Measurements from ENCODE around the gene RGS2.

Gene RGS2

DNA sequence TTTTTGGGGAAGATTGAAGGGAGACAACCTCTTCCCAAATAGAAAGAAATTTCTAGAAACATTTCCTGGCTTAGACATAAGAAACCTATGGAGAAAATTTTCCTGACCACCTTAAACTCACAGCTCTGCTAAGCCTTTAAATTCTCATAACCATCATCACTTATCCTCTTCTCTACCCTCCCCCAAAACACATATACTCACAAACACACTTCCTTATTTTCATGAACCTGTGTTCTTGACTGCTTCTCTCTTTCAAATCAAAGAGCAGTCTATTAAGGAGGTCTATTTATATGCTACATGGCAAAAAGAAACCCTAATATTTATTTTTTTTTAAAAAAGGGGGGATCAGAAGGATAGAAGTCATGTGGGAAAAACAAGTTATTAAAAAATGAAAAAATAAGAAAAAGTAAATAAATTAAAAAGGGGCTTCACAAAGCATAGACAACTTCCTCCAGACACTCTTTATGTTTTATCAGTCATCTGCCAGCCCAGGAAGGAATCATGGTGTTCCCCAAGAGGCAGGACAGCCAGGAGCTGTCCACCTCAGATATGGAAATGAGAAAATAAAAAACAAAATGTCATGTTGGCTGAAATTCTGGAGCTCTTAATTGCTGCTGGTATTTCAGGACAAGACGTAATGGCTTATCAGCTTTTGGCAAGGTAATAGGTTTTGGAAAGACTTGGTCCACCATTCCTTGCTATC, 12.8 kb upstream of the RGS2 start:
- no peak for DNase-seq (ENCODE audit: low read depth)

DNA sequence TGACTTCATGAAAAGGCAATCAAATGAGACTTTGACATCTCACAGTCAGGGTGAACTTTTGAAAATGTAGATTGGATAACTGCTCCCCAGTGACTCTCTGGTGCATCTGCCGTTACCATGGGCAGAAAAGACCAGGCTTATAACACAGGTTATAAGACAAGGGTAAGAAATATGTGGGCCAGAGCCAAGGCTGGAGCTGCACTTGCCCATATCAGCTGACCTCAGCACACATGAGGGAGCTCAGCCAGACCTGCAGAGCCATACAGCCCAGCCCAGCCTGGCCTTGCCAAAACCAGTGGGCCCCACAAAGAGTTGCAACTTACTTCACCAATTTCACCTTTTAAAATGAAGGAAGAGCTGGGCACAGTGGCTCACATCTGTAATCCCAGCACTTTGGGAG, 11.7 kb upstream of the RGS2 start:
- DNase-seq (ENCODE audit: low read depth): no peak

DNA sequence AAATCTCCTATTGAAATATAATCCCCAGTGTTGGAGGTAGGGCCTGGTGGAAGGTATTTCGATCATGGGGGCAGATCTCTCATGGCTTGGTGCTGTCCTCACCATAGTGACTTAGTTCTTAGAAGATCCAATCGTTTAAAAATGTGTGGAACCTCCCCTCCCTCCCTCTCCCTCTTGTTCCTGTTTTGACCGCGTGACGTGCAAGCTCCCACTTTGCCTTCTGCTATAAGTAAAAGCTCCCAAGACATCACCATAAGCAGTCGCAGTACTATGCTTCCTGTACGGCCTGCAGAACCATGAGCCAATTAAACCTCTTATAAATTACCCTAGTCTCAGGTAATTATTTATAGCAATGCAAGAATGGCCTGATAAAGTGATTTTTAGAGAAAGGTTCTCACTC, 10.9 kb upstream of the RGS2 start:
- DNase-seq (ENCODE audit: low read depth): no peak

DNA sequence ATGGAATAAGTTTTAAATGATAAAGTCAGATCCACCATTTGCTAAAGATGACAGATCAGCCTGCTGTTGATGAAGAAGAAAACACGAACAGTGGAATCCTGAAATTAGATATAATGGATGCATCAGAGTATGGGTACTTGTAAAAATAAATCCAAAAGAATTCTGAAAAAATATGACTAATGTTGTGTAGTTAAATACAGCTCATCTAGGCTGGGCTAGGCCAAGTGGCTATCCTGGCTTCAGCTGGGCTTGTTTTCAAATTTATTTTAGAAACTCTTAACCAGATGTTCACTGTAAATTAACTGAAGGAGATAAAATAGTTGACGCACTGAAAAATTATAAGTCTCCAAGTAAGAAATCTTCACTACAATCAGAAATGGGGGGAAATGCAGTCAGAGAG, 7.4 kb upstream of the RGS2 start:
- peak; percentile 39 for DNase-seq (ENCODE audit: low read depth)

DNA sequence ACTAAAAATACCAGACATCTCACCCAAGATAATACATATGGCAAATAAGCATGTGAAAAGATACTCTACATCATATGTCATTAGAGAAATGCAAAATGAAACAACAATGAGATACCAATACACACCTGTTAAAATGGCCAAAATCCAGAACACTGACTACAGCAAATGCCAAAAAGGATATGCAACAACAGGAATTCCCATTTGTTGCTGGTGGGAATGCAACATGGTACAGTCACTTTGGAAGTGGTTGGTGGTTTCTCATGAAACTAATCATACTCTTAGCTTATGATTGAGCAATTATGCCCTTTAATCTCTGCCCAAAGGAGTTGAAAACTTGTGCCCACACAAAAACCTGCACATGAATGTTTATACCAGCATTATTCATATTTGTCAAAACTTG, 6.4 kb upstream of the RGS2 start:
- DNase-seq (ENCODE audit: low read depth): no peak

DNA sequence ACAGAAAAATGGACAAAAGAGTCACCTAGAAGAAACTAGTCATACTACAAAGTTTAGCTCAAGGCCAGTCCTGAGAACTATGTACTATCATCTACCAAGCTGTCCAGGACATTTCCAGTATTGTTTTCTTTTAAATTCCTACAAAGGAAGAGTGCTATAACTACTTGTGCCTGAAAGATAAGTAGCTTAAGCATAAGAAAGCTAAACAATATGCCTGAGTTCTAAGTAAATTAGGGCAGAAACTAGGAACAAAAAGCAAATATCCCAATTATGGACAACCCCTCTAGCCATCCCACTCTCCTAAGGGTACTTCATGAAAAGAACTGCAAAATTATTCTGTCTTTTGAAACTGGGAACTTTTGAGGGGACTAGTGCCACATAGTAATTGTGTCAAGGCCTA, 5.3 kb upstream of the RGS2 start:
- peak; percentile 27 for DNase-seq (ENCODE audit: low read depth)

DNA sequence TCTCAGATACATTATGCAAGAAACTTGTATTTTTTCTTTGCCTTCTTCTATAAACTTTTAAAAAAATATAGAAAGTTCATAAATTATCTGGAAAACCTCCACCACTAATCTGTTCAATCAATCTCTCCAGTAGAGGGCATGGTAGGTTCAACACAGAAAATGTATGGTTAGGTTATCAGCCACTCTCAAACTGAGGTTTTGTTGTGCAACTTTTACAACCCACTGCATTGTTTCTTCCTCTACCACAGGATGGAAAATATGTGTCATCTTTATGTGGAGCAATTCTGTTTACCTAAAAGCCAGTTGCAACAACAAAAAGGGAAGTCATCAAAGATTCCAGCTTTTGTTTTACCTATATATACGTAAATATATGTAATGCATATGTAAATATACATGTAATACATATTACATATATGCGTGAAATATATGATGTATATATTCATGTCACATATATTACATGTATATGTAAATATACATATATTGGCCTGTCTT, 3.0 kb upstream of the RGS2 start:
- DNase-seq (ENCODE audit: low read depth): peak; percentile 88

DNA sequence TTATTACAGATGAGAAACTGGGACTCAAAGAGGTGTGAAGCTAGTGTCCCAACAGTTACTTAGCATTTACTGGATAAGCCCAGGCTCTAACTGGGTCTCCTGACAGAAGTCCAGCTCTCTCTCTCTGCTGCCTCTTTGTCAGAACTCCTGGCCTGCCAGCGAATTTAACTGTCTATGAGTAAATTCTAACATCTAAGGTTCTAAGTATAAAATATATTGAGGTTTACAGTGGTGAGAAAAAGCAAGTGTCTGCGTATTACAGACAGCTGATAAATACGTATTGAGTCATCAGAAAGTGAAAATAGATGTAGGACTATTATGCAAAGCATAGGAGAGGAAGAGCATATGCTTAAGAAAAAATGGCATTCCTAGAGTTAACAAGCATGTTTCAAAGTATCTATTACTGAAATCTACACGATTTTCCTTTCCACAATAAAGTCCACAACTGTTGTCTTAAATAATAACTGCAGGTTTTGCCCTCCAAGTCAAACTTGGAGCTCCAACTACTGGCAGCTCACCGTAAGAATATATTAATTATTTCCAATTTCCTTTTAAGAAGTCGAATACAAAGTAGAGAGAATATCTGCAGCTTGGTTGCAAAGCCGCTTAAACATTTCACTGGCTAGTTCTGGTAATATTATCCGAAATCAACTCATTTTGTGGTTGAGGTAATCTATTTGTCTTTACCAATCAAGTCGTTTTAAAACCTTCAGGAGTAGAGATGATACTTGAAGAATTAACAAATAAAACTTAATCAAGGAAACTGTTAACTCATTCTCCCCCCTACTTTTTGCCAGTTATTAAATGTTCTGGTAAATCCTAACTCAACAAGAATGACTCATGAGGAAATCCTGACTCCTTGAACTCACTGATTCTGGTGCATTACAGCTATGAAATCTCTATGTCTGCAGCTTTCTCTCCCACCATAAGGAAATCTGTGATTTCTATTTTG, 1.4 kb upstream of the RGS2 start:
- DNase-seq (ENCODE audit: low read depth): peak; percentile 60

DNA sequence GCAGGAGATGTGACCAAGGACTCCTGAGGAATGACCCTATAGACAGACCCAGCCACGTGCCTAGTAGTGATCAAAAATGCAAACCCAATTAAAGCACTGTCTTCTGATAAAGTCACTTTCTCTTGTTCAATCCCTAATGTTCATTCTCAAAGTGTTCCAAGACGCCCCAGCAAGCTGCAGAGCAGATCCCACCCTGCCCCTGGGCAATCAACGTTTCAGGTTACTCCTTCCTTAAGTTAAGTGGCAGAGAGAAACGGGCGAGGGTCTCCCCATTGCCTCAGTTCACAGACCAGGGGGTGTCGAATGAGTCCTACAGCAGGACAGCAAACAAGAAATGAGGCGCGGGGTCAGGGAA, 699 bp upstream of the RGS2 start:
- DNase-seq (ENCODE audit: low read depth): no peak

DNA sequence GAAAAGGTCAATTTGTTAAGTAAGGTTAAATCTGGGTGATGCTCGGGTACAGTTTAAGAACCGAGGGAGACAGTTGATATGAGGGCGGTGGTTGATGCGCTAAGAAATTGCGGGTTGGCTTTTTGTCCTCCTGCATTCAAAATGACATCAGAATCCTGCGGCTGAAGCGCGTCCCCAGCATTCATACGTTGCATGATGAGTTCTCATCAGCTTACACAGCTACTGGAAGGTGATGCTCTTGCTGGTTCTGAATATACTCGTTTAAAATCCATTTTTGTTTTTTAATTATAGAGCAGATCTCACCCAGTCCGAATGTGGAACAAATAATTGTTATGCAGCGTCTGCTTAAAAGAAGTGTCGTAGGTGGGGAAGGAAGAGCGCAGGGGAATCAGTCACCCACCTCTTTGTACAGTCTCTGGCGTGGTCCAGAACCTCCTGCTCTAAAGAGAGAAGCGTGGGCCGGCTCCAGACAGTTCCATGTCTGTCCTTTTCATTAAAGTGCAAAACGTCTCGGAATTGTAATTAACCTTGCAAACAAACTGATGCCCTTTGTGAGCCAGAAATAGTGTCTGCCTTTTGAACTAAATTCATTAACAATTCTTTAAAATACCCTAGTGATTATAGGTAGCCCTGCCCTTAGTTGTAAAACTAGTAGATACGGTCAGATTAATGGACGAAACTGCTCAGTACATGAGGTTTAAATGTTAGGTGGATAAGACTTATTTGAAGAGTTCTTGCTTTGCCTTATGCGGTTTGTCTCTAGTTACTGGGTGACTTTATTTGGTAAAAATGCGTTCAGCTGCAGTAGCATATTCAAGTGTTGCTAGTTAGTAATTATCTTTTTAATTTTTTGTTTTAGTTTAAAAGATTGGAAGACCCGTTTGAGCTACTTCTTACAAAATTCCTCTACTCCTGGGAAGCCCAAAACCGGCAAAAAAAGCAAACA, 741 bp downstream of the RGS2 start:
- peak; percentile 64 for DNase-seq (ENCODE audit: low read depth)

DNA sequence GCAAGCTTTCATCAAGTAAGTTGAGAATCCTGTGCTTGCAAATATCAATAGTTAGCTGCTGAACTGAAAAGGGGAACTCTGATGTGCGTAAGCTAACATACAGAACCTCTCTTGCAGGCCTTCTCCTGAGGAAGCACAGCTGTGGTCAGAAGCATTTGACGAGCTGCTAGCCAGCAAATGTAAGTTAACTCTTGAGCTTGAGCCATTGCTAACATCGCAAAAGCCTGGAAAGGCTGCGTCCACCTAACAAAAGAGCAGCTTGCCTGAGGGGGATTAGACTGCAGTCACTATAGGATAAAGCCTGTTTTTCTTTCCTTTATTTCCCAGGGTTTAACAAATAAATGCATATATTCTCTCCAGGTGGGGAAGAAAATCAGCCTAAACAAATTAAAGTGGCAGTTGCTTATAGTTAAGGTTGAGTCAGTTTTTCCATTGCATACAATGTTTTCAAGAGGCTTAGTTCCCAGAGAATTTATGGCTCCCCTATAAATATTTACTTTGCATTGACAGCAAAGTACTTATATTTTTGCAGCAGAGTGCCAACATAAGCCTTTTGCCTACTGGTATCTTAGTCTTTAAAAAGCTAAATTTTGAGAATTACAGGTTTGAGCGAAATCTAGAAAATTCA, 1.5 kb downstream of the RGS2 start:
- peak; percentile 47 for DNase-seq (ENCODE audit: low read depth)

DNA sequence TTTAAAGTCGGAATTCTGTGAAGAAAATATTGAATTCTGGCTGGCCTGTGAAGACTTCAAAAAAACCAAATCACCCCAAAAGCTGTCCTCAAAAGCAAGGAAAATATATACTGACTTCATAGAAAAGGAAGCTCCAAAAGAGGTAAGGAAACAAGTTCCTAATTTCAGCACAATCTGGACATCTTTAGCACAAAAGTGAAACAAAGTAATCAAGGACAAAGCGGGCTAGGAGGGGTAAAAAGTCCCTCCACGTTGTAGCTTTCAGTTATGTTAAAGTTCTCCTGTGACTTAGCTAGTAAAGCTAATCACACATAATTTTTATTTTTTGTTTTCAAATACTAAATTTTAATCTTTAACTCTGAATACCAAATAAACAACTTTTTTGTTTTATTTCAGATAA, 2.2 kb downstream of the RGS2 start:
- no peak for DNase-seq (ENCODE audit: low read depth)

DNA sequence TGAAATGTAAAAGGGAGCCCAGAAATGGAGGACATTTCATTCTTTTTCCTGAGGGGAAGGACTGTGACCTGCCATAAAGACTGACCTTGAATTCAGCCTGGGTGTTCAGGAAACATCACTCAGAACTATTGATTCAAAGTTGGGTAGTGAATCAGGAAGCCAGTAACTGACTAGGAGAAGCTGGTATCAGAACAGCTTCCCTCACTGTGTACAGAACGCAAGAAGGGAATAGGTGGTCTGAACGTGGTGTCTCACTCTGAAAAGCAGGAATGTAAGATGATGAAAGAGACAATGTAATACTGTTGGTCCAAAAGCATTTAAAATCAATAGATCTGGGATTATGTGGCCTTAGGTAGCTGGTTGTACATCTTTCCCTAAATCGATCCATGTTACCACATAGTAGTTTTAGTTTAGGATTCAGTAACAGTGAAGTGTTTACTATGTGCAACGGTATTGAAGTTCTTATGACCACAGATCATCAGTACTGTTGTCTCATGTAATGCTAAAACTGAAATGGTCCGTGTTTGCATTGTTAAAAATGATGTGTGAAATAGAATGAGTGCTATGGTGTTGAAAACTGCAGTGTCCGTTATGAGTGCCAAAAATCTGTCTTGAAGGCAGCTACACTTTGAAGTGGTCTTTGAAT, 2.9 kb downstream of the RGS2 start:
- no peak for DNase-seq (ENCODE audit: low read depth)

DNA sequence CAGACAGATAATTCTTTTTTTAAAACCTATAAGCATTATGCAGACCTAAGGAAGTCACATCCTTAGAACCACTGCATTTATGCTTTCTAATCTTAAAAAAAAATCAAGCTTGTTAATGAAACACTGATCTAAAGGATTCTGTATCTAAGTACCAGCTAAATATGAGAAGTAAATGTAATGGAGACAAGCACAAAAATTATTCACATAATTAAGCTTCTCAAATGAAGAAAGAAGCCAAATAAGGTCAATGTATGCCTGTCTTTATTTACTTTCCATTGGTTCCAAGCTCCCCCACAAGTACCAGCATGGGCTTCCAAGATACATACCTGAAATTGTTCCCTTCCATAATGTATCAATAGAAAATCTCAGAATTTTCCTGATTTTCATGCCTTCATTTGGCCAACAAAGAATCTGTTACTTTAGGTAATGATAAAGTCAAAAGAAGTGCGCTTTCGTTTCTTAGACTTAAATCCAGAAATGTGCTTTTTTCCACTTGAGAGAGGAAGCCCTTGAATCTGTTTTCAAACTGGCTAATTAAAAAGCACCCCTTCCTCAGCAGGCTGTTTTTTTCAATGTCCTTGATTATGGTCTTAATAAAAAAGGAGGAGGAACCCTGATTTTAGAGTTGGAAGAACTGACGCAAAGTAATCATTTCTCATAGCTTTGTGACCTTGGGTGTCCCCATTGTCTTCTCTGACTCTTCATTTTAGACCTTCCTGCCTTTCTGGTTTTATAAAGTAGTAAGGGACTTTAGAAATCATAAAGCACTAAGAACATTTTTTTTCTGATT, 3.8 kb downstream of the RGS2 start:
- DNase-seq (ENCODE audit: low read depth): no peak

DNA sequence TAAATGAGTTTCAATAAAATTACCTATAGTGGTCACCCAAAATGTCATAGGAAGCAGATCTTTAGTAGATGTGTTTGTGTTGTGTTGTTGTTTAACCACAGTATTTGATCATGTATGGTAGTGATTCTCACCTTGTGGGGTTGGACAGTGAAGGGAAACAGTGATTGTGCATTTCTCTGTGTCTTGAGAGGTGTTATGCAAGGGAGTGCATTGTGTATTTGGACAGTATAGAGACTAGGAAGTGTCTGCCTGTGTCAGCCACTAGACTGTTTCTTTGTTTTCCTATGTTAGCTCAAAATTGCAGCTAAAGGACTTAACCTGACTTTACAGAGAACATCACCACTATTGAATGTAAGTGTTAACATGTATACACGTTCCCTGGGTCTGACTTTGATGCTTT, 6.0 kb downstream of the RGS2 start:
- DNase-seq (ENCODE audit: low read depth): no peak

DNA sequence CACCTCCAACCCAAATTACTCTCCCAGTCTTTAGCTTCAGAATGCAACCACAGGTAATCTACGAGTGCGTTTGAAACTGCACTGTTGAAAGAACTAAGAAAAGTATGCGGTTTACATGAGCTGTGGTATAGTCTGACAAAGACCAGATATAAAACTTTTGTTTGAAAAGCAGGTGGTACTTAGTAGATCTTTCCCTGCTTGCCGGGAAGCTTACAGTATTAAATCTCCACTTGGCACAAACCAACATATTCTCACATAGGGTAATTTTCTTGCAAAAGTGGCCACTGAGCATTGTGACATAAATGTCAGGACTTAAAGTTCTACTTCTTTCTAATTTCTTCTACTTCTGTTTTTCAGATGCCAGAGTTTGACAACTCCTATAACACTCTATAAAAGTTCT, 8.4 kb downstream of the RGS2 start:
- no peak for DNase-seq (ENCODE audit: low read depth)

DNA sequence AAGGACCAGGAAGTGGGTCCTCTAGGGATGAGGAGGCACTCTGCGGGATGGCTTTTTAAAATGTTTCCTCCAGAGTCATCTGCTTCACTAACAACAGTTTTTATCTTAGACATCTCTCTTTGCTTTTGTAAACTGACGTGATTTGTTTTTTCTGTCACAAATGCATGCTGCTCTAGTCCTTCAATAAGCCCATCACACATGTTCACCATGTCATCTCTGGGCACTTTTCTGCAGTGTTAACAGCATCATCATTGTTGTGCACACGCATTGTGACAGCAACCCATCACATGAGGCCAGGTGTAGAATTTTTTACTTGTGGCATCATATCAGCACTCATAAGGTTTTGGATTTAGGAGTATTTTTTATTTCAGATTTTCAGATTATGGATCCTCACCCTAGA, 12.5 kb downstream of the RGS2 start:
- DNase-seq (ENCODE audit: low read depth): no peak

DNA sequence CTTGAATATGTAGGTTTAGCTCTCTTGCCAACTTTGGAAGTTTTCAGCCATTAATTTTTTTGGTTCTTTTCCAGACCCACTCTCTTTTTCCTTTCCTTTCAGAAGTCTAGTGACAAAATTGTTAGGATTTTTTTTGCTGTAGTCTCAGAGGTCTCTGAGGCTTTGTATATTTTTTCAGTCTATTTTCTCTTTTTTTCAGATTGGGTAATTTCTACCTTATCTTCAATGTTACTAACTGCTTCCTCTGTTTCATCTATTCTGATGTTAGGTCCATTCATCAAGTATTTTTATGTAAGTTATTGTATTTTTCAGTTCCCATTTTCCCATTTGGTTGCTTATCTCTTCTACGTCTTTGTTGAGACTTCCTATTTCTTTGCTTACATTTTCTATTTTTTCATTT, 15.7 kb downstream of the RGS2 start:
- DNase-seq (ENCODE audit: low read depth): peak; percentile 29

DNA sequence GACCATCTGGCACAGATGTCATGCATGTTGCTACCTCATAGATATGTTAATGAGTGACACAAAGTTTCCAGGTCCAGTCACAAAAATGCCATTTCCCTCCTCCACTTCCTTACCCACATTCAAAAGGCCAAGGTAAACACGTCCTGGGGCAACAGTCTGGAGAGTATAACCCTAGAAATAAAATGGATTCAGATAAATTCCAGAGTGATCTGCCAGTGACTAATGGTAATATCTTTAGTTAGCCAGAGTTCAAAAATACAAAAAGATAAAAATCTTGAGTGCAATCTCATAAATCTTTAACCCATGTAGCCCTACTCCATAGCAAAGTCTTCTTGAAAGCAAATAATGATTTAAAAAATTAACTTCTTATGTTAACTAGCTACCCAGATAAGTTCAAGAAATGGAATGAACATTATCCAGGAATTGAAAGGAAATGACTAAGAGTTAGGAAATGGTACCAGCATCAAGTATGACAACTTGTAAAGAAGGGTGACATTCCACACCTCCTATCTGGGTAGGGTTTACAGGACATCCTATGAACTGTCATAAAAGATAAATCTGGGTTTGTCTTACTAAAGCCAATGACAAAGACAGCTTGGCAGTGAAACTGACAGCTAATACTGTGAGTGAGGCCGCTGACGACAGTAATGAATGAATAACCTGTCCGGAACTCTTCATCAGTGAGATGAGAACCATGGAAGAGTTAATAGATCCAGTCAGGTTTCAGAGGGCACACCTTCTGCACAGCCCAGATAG, 18.1 kb downstream of the RGS2 start:
- DNase-seq (ENCODE audit: low read depth): peak; percentile 82
